Esophagus muscularis mucosa (tissue), 4 donors: ENCODE measurements around the gene ZNF804A.

Source experiments
- EP300 ChIP-seq: sonication (generic); formaldehyde crosslinking; IDR thresholded peaks from one replicate; pipeline ENCODE4 v1.6.1; 2017; ENCODE audit warnings: antibody characterized with exemption
- POLR2A ChIP-seq: fragments of 450-650 bp; IDR thresholded peaks from one replicate; pipeline ENCODE4 v1.6.1; 2017; ENCODE audit warnings: antibody characterized with exemption, moderate library complexity, mild to moderate bottlenecking, low read depth
- POLR2AphosphoS5 ChIP-seq, 2 donors: sonication (generic); formaldehyde crosslinking; IDR thresholded peaks; one replicate each; pipeline ENCODE4 v1.6.1; 2017; ENCODE audit warnings: antibody characterized with exemption in 2 of 2
- TF ChIP-seq, protein P1 (sequence below), 3 experiments: fragments of 200-600 bp in 2 of 3; fragments of 450-650 bp in 1 of 3; sonication (generic) in 2 of 3; IDR thresholded peaks; one replicate each; pipeline ENCODE4 v1.5.1; 2017 to 2019; ENCODE audit warnings: antibody characterized with exemption in 3 of 3, mild to moderate bottlenecking in 2 of 3, moderate library complexity in 1 of 3

DNA sequence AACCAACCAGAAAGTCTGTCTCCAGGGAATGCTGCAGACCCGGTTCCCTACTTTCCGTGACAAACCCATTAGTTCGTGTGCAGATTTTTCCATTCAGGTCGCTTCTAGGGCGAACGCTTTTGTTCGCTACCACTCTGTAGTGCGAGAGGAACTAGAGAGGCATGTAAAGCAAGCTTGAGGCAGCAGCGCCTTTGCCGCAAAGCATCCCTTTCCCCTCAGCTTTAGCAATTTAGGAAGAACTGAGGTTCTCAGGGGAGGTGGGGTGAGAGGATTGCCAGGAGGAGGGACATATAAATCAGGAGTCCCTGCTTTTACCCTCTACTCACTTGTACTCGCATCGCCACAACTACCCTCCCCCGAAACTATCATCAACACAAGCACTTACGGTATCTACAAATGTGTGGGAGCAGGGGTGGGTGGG lies 748 bp upstream of the ZNF804A start:
- TF ChIP-seq, protein P1, sequence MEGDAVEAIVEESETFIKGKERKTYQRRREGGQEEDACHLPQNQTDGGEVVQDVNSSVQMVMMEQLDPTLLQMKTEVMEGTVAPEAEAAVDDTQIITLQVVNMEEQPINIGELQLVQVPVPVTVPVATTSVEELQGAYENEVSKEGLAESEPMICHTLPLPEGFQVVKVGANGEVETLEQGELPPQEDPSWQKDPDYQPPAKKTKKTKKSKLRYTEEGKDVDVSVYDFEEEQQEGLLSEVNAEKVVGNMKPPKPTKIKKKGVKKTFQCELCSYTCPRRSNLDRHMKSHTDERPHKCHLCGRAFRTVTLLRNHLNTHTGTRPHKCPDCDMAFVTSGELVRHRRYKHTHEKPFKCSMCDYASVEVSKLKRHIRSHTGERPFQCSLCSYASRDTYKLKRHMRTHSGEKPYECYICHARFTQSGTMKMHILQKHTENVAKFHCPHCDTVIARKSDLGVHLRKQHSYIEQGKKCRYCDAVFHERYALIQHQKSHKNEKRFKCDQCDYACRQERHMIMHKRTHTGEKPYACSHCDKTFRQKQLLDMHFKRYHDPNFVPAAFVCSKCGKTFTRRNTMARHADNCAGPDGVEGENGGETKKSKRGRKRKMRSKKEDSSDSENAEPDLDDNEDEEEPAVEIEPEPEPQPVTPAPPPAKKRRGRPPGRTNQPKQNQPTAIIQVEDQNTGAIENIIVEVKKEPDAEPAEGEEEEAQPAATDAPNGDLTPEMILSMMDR (IDR thresholded peaks at IDR 0.05): no peak
- TF ChIP-seq POLR2A (no peak), EP300 (no peak), POLR2AphosphoS5 (IDR thresholded peaks at IDR 0.05) (no peak)
